Measurements from ENCODE around the gene ROBO1.

The ROBO1 gene

DNA sequence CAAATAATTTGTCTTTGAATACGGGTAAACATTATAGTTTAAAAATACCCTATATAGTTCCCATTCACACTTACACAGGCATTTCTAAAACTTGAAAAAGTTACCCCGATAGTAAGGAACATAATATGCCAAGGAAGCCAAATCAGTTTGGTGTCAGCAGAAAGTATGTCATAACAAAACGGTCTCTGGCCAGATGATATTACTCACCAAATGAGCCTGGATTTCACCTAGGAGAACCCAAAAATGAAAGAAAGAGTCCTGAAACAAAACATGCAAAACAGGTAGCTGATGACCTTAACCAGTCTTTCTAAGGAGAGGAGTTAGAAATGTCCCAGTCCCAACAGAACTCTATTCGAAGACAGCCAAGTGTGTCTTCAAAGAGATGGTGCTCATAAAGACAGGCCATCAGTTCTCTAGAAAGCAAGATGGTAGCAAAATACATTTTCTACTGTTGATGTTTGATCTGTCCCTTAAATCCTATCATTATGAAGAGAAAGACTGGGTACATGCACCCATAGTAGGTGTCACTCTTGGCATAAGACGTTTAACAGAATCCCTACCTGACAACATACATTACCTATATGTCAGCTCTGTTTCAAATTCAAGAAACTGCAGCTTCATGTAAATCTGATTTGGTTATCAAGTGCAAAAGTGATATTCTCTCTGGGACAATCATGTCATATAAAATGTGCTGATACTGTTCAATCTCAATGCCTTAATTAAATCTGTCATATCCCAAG is 942.5 kb downstream of the ROBO1 start:
- no peak for DNase-seq

DNA sequence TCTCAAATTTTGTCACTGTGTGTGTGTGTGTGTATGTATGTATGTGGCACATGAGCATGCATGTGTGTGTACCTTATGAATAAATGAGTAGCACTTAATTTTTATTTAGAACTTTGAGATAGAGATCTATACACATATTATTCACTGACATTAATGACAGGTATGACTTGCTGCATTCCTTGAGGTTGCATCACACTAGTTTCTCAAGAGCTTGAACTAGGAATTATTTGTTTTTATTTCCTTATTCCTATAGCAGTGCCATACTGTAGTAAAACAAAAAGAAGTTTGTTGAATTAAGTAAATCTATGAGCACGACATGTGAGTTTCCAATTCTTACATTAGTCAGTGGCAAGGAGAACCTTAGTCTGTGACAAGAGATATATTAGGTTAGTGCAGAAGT is 943.9 kb downstream of the ROBO1 start:
- no peak for DNase-seq

GRCh38 chr3:78823434-78823833 is 944.4 kb downstream of the ROBO1 start:
- no peak for DNase-seq

- no peak for DNase-seq
Observed at GRCh38 chr3:78822726-78823125, 945.1 kb downstream of the ROBO1 start.

DNA sequence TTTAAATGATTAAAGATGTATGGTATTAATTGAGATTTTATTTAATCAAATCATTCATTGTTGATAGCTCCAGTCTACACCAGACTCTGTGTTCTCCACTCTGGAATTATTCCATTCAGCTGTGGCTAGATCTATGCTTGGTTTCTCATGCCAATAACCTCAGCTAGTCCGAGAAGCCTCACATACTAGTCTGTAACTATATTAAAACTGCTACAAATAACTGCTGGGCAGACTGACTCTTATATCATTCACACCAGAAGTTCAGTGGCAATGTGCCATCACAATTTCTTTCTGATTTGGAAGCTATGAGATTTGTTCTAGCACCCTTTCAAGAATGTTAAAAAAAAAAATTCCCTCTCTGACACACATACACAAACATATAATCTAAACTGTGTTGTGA is 947.3 kb downstream of the ROBO1 start:
- no peak for DNase-seq

GRCh38 chr3:78818161-78818985 is 949.4 kb downstream of the ROBO1 start:
- DNase-seq: no peak

GRCh38 chr3:78814893-78815562 is 952.8 kb downstream of the ROBO1 start:
- no peak for DNase-seq

GRCh38 chr3:78812166-78812565 is 955.6 kb downstream of the ROBO1 start:
- no peak for DNase-seq

GRCh38 chr3:78809966-78810365 is 957.8 kb downstream of the ROBO1 start:
- no peak for DNase-seq

DNA sequence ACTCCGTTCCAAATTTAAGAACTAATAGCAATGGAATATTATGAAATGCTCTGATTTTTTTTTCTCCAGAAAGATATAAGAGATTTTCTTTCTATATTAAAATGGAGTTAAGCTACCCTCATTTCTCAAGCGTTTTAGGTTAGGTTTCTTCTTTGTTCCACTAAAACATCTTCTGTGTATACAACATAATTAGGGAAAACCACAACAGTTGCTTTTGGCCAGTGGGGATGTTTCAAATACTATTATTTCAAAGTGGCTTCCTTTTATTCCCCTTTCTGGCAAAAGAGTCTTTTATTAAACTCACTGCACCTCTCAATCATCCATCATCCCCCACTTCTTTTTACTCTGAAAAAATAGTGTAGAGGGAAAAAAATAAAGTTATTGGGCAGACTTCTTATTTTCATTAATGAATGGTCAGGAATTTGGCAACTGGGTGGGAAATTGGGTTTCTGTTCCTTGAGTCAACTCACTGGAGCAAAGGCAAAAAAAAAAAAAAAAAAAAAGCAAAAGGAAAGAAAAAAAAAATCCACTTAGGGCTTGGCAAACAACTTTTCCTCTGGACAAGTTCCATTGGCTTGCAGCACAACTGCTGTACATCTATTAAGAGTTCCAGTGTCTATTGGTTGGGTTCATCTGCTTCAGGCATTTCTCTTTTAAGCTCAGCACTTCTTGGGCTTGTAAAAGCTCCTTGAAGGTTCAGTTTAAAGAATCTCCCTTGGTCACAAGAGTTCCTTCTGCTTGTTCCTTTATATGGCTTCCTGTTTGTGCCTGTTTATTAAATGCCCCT is 963.4 kb downstream of the ROBO1 start:
- DNase-seq: no peak

- DNase-seq: no peak
Observed at GRCh38 chr3:78802562-78802930, 965.3 kb downstream of the ROBO1 start.

GRCh38 chr3:78801926-78802561 is 965.8 kb downstream of the ROBO1 start:
- no peak for DNase-seq

DNA sequence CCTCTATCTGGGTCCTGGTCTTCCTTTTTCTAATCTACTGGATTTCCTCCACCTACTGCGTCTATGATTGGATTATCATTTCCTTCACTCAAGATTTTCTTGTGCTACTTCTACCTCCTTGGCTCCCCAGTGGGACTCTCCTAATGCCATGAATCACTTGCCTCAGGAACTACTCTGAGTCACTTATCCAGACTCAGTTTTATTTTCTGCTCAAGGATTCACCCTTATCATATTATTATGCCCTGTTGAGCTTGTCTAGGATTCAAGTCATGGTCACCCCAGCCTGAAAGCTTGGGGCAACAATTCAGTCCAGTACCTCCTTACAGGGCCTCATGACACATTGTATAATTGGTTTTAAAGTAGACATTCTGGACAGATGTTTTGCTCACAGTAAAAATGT is 968.1 kb downstream of the ROBO1 start:
- no peak for DNase-seq

DNA sequence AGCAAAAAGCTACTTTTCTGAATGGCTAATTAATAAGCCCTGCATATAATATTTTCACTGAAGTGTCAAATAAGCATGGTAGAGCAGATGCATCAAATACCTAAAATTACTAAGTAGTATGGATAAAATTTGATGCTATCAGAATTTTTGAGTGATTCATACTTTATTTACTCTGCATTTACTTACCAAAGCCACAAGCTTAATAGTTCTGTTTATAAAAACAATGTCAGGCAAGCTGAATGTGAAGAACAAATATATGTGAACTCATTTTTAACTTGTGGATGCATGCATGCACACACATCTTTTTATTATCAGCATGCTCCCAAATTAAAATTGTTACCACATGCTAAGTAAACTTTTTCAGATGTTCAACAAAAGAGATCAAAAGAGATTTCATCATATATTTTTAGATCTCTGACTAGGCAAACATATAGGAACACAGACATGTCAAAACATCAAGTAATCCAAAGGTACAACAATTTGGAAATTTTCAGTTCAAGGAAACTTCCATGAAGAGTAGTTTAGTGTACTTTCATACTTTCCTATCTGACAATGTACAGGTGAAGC is 969.4 kb downstream of the ROBO1 start:
- DNase-seq: no peak

GRCh38 chr3:78794431-78794830 is 973.4 kb downstream of the ROBO1 start:
- no peak for DNase-seq

DNA sequence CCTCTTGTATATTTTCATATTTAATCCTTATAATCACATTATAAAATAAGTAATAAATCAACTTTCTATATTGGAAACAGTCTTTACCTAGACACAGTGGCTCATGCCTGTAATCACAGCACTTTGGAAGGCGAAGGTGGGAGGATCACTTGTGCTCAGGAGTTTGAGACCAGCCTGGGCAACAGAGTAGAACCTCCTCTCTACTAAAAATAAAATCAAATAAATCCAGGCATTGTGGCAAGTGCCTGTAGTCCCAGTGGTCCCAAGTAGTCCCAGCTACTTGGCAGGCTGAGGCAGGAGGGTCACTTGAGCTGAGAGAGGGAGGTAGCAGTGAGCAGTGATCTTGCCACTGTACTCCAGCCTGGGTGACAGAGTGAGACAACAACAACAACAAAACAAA is 975.1 kb downstream of the ROBO1 start:
- no peak for DNase-seq

DNA sequence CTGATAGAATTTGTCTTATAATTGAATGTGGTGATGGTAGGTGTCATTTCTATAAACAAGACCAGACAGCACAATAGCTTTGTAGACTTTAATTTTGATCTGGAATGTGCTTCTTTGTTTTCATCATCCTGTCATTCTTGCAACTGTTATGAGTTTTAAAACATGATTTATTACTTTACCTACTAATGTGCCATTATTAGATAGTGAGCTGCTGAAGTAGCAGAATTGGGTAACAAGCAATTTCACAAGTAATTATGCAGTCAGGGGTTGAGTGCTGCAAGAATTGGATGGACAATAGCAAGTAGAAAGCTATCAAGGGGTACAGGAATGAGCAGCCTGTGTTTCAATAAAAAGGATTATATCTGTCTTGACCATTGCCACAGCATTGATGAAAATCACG is 975.6 kb downstream of the ROBO1 start:
- DNase-seq: peak; percentile 29

DNA sequence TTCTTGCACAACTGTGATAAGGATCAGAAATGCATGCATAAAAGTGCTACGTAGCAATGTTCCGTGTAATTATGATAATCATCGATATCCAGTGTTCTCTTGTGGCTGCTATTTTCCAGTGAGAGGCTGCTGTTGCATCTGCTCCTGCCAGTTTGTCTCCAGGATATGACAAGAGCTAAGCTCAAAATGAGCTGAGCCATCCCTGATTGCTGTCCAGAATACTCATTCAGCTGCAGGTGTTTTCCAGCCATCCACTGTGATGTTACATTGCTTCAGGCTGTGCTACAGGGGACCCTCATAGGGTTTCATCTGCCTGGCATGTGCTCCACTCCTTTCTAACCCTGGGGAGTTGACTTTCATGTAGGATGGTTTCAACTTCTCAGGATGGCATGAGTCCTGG is 976.0 kb downstream of the ROBO1 start:
- DNase-seq: peak; percentile 89

DNA sequence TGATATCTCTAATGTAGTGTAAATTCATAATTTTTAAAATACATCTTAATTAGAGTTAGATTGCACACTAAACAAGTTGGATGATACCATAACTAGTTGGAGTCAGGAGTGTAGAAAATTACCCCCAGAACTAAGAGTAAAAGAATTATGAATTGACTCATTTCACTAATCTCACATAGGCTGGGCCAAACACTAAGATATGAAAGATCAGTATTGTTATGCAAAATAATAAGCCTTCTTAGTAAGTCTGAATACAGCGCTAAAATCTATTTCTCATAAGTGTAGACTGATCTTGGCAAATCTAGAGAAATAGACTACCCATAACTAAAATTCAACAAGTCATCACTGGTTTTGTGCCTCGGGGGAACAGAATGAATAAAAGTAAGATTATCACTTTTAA is 979.0 kb downstream of the ROBO1 start:
- DNase-seq: no peak

DNA sequence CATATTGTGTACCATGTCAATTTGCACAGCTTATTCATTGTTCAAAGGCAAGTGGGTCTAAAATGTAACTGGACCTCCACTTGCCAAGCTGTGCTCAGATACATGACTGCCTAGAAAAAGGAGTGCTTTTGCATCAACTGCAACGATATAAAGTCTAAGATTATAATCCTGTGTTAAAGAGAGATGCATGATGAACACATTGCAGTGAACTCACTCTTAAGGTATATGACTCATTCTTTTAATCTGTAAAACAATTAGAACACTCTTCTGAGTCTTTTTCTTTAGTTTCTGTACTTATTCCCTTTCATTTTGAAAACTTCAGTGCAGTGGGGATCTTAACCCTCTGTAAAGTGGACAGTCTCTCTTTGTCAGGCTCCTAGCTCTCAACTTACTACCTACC is 982.8 kb downstream of the ROBO1 start:
- no peak for DNase-seq

DNA sequence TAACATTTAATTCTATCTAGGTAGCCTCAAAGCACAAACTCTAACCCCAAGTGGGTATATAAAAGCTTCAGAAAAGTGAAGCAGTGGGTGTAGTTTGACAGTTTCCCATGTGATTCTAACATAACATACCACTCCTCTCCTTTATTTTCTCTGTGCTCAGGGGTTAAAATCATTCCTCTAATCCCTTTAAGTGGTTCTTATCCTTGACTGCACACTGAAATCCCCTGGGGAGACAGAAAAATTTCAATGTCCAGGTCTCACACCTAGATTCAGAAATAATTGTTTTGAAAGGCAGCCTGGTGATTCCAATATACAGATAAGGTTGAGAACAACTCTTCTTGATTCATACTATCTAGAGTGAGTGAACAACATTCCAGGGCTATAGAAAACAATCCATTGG is 986.4 kb downstream of the ROBO1 start:
- peak; percentile 17 for DNase-seq
